ENCODE measurements around the gene C2orf92. TPM values are rescaled to one million over a fixed set of nuclear protein-coding genes. Genes with fewer than 3 reads are reported as not detected.
A peak's percentile ranks its signal among the peaks of the same experiment; 100 is the strongest.

Gene C2orf92
- total and polyA plus RNA-seq, 4 donors = 4.1 to 36.3 (median 10.3) TPM

- DNase-seq = no peak
- Histone ChIP-seq H3K4me1 (ENCODE audit: control insufficient read depth in 1 of 2, insufficient read depth in 2 of 2, low read length in 2 of 2) (no peaks in the 10 kb centered on the region), H3K9me3 (ENCODE audit: control insufficient read depth, low read length) (no peaks in the 10 kb centered on the region), H3K4me3 (ENCODE audit: low read length in 2 of 2) (no peak overlapping the region), H3K27me3 (ENCODE audit: control insufficient read depth in 1 of 2, insufficient read depth in 2 of 2, low read length in 1 of 2) (no peaks in the 10 kb centered on the region), H3K27ac (ENCODE audit: low read depth in 1 of 2, low read length in 2 of 2) (no peak overlapping the region), H3K36me3 (ENCODE audit: control insufficient read depth in 1 of 2, insufficient read depth in 2 of 2, low read length in 1 of 2) (no peaks in the 10 kb centered on the region)
- WGBS, 2 donors = 55 to 61% methylated on average over 6 of the region's 6 CpGs
- ATAC-seq (ENCODE audit: low FRiP score) = no peak
- intact Hi-C loops (cut with DNase I) = loop anchor here in 1 of 2 donors (10.0 kb wide), 1 partner anchor 1626 kb away; no protein-coding TSS in a partner anchor
Measured at GRCh38 chr2:97691166-97691565, 21.7 kb downstream of the C2orf92 start.

GRCh38 chr2:97693476-97693875 lies 24.0 kb downstream of the C2orf92 start:
- ATAC-seq (ENCODE audit: low FRiP score) = no peak
- no peaks in the 10 kb centered on the region for H3K27me3 ChIP-seq (ENCODE audit: control insufficient read depth in 1 of 2, insufficient read depth in 2 of 2, low read length in 1 of 2)
- no peak for DNase-seq
- intact Hi-C loops (cut with DNase I) = loop anchor here in 1 of 2 donors (10.0 kb wide), 1 partner anchor 1629 kb away; no protein-coding TSS in a partner anchor
- H3K9me3 ChIP-seq (ENCODE audit: control insufficient read depth, low read length) = no peaks in the 10 kb centered on the region
- no peaks in the 10 kb centered on the region for H3K4me1 ChIP-seq (ENCODE audit: control insufficient read depth in 1 of 2, insufficient read depth in 2 of 2, low read length in 2 of 2)
- no peak overlapping the region for H3K27ac ChIP-seq (ENCODE audit: low read depth in 1 of 2, low read length in 2 of 2)
- H3K4me3 ChIP-seq (ENCODE audit: low read length in 2 of 2) = no peak overlapping the region
- H3K36me3 ChIP-seq (ENCODE audit: control insufficient read depth in 1 of 2, insufficient read depth in 2 of 2, low read length in 1 of 2) = no peaks in the 10 kb centered on the region

- WGBS, 2 donors = 91 to 92% methylated on average over 5 of the region's 5 CpGs
- no peaks in the 10 kb centered on the region for H3K36me3 ChIP-seq (ENCODE audit: control insufficient read depth in 1 of 2, insufficient read depth in 2 of 2, low read length in 1 of 2)
- intact Hi-C loops (cut with DNase I) = loop anchor here (2.0 to 10.0 kb wide), 2 partner anchors 105 to 1631 kb away; no protein-coding TSS in a partner anchor
- ATAC-seq (ENCODE audit: low FRiP score) (no peak), DNase-seq (no peak)
- H3K4me1 ChIP-seq (ENCODE audit: control insufficient read depth in 1 of 2, insufficient read depth in 2 of 2, low read length in 2 of 2) = no peaks in the 10 kb centered on the region
- H3K9me3 ChIP-seq (ENCODE audit: control insufficient read depth, low read length) = no peaks in the 10 kb centered on the region
- no peak overlapping the region for H3K27ac ChIP-seq (ENCODE audit: low read depth in 1 of 2, low read length in 2 of 2)
- H3K4me3 ChIP-seq (ENCODE audit: low read length in 2 of 2) = no peak overlapping the region
- H3K27me3 ChIP-seq (ENCODE audit: control insufficient read depth in 1 of 2, insufficient read depth in 2 of 2, low read length in 1 of 2) = no peaks in the 10 kb centered on the region
Measured at GRCh38 chr2:97695744-97696143, 26.2 kb downstream of the C2orf92 start.

- no peaks in the 10 kb centered on the region for H3K9me3 ChIP-seq (ENCODE audit: control insufficient read depth, low read length)
- H3K36me3 ChIP-seq (ENCODE audit: control insufficient read depth in 1 of 2, insufficient read depth in 2 of 2, low read length in 1 of 2) = no peaks in the 10 kb centered on the region
- DNase-seq (peak; percentile 91 to 97), ATAC-seq (ENCODE audit: low FRiP score) (peak; percentile 93)
- no peaks in the 10 kb centered on the region for H3K27me3 ChIP-seq (ENCODE audit: control insufficient read depth in 1 of 2, insufficient read depth in 2 of 2, low read length in 1 of 2)
- no peaks in the 10 kb centered on the region for H3K4me1 ChIP-seq (ENCODE audit: control insufficient read depth in 1 of 2, insufficient read depth in 2 of 2, low read length in 2 of 2)
- intact Hi-C loops (cut with DNase I) = loop anchor here (1.0 to 10.0 kb wide), 3 partner anchors 33 to 1633 kb away; partner anchors contain the start of gene ACTR1B (in 1 of the 2)
- no peak overlapping the region for H3K27ac ChIP-seq (ENCODE audit: low read depth in 1 of 2, low read length in 2 of 2)
- no peak overlapping the region for H3K4me3 ChIP-seq (ENCODE audit: low read length in 2 of 2)
- WGBS, 2 donors = 24 to 27% methylated on average over 14 of the region's 14 CpGs
Measured at GRCh38 chr2:97697252-97698235, 28.0 kb downstream of the C2orf92 start.

GRCh38 chr2:97698530-97698929 lies 29.0 kb downstream of the C2orf92 start:
- H3K4me1 ChIP-seq (ENCODE audit: control insufficient read depth in 1 of 2, insufficient read depth in 2 of 2, low read length in 2 of 2) = no peaks in the 10 kb centered on the region
- intact Hi-C loops (cut with DNase I) = loop anchor here in 1 of 2 donors (10.0 kb wide), 1 partner anchor 1634 kb away; no protein-coding TSS in a partner anchor
- no peaks in the 10 kb centered on the region for H3K36me3 ChIP-seq (ENCODE audit: control insufficient read depth in 1 of 2, insufficient read depth in 2 of 2, low read length in 1 of 2)
- no peak for DNase-seq
- no peak overlapping the region for H3K4me3 ChIP-seq (ENCODE audit: low read length in 2 of 2)
- WGBS, 2 donors = 81% methylated on average over 4 of the region's 4 CpGs
- H3K27ac ChIP-seq (ENCODE audit: low read depth in 1 of 2, low read length in 2 of 2) = no peak overlapping the region
- H3K27me3 ChIP-seq (ENCODE audit: control insufficient read depth in 1 of 2, insufficient read depth in 2 of 2, low read length in 1 of 2) = no peaks in the 10 kb centered on the region
- ATAC-seq (ENCODE audit: low FRiP score) = no peak
- no peaks in the 10 kb centered on the region for H3K9me3 ChIP-seq (ENCODE audit: control insufficient read depth, low read length)

- H3K27me3 ChIP-seq (ENCODE audit: control insufficient read depth in 1 of 2, insufficient read depth in 2 of 2, low read length in 1 of 2) = no peaks in the 10 kb centered on the region
- DNase-seq (no peak), ATAC-seq (ENCODE audit: low FRiP score) (no peak)
- no peaks in the 10 kb centered on the region for H3K9me3 ChIP-seq (ENCODE audit: control insufficient read depth, low read length)
- H3K27ac ChIP-seq (ENCODE audit: low read depth in 1 of 2, low read length in 2 of 2) = no peak overlapping the region
- H3K4me1 ChIP-seq (ENCODE audit: control insufficient read depth in 1 of 2, insufficient read depth in 2 of 2, low read length in 2 of 2) = no peaks in the 10 kb centered on the region
- intact Hi-C loops (cut with DNase I) = loop anchor here in 1 of 2 donors (10.0 kb wide), 2 partner anchors 685 to 1635 kb away; no protein-coding TSS in a partner anchor
- H3K36me3 ChIP-seq (ENCODE audit: control insufficient read depth in 1 of 2, insufficient read depth in 2 of 2, low read length in 1 of 2) = no peaks in the 10 kb centered on the region
- H3K4me3 ChIP-seq (ENCODE audit: low read length in 2 of 2) = no peak overlapping the region
- 63 to 66% methylated on average over 11 of the region's 11 CpGs for WGBS, 2 donors
Measured at GRCh38 chr2:97699765-97700444, 30.4 kb downstream of the C2orf92 start.

- H3K4me3 ChIP-seq (ENCODE audit: low read length in 2 of 2) = no peak overlapping the region
- H3K4me1 ChIP-seq (ENCODE audit: control insufficient read depth in 1 of 2, insufficient read depth in 2 of 2, low read length in 2 of 2) = no peaks in the 10 kb centered on the region
- 81 to 91% methylated on average over 13 of the region's 13 CpGs for WGBS, 2 donors
- ATAC-seq (ENCODE audit: low FRiP score) (no peak), DNase-seq (no peak)
- H3K36me3 ChIP-seq (ENCODE audit: control insufficient read depth in 1 of 2, insufficient read depth in 2 of 2, low read length in 1 of 2) = no peaks in the 10 kb centered on the region
- H3K27me3 ChIP-seq (ENCODE audit: control insufficient read depth in 1 of 2, insufficient read depth in 2 of 2, low read length in 1 of 2) = no peaks in the 10 kb centered on the region
- intact Hi-C loops (cut with DNase I) = loop anchor here in 1 of 2 donors (10.0 kb wide), 1 partner anchor 684 kb away; no protein-coding TSS in a partner anchor
- H3K9me3 ChIP-seq (ENCODE audit: control insufficient read depth, low read length) = no peaks in the 10 kb centered on the region
- no peak overlapping the region for H3K27ac ChIP-seq (ENCODE audit: low read depth in 1 of 2, low read length in 2 of 2)
Measured at GRCh38 chr2:97701186-97701585, 31.7 kb downstream of the C2orf92 start.

GRCh38 chr2:97701851-97702465 lies 32.4 kb downstream of the C2orf92 start:
- Histone ChIP-seq H3K27ac (ENCODE audit: low read depth in 1 of 2, low read length in 2 of 2) (no peak overlapping the region), H3K4me1 (ENCODE audit: control insufficient read depth in 1 of 2, insufficient read depth in 2 of 2, low read length in 2 of 2) (no peaks in the 10 kb centered on the region), H3K36me3 (ENCODE audit: control insufficient read depth in 1 of 2, insufficient read depth in 2 of 2, low read length in 1 of 2) (no peaks in the 10 kb centered on the region), H3K9me3 (ENCODE audit: control insufficient read depth, low read length) (no peaks in the 10 kb centered on the region), H3K27me3 (ENCODE audit: control insufficient read depth in 1 of 2, insufficient read depth in 2 of 2, low read length in 1 of 2) (no peaks in the 10 kb centered on the region), H3K4me3 (ENCODE audit: low read length in 2 of 2) (no peak overlapping the region)
- ATAC-seq (ENCODE audit: low FRiP score) (no peak), DNase-seq (no peak)
- 86 to 88% methylated on average over 6 of the region's 6 CpGs for WGBS, 2 donors
- intact Hi-C loops (cut with DNase I) = loop anchor here in 1 of 2 donors (10.0 kb wide), 1 partner anchor 683 kb away; no protein-coding TSS in a partner anchor

Measured in aorta (tissue), 5 donors.